Endothelial cell (in vitro differentiated cells): ENCODE data around the gene CLNS1A. TPM values are rescaled to one million over a fixed set of nuclear protein-coding genes. Genes with fewer than 3 reads are reported as not detected.

ENCODE experiments used
- DNase-seq: peaks from one replicate; pipeline ENCODE4 v3.0.0; 2021; ENCODE audit warnings: low spot score
- H3K27ac Mint-ChIP-seq: one replicate; pipeline ENCODE4 v1.8.0; 2021; ENCODE audit warnings: mixed read lengths, inconsistent platforms; ENCODE audit not compliant: unreplicated experiment
- H3K27me3 Mint-ChIP-seq: one replicate; pipeline ENCODE4 v1.8.0; 2021; ENCODE audit warnings: mild to moderate bottlenecking, moderate library complexity, mixed read lengths, inconsistent platforms; ENCODE audit not compliant: unreplicated experiment
- H3K36me3 Mint-ChIP-seq: one replicate; pipeline ENCODE4 v1.8.0; 2021; ENCODE audit warnings: mild to moderate bottlenecking, low read depth, mixed read lengths, inconsistent platforms; ENCODE audit not compliant: unreplicated experiment
- H3K4me1 Mint-ChIP-seq: one replicate; pipeline ENCODE4 v1.8.0; 2021; ENCODE audit warnings: mild to moderate bottlenecking, mixed read lengths, inconsistent platforms; ENCODE audit not compliant: unreplicated experiment
- H3K4me3 Mint-ChIP-seq: one replicate; pipeline ENCODE4 v1.8.0; 2021; ENCODE audit warnings: mild to moderate bottlenecking, mixed read lengths, inconsistent platforms; ENCODE audit not compliant: unreplicated experiment
- H3K9me3 Mint-ChIP-seq: one replicate; pipeline ENCODE4 v1.8.0; 2021; ENCODE audit warnings: mixed read lengths, inconsistent platforms; ENCODE audit not compliant: unreplicated experiment
- total RNA-seq: library from RNA; stranded (reverse); fragmentation: NEBNext Ultra II Directional; extraction: Animal tissue kit (Norgen Biotek cat#: 25700); gene quantifications from one replicate; pipeline ENCODE4 v1.2.1, GENCODE V29; 2021; ENCODE audit not compliant: unreplicated experiment
- TF ChIP-seq, protein P1 (sequence below): fragments of 200-600 bp; sonication (generic); IDR thresholded peaks from one replicate; pipeline ENCODE4 v1.5.0; 2021; ENCODE audit warnings: antibody characterized with exemption; ENCODE audit not compliant: unreplicated experiment

CLNS1A gene
- total RNA-seq, 1 donor from 2014 or later, result 95.6 TPM

DNA sequence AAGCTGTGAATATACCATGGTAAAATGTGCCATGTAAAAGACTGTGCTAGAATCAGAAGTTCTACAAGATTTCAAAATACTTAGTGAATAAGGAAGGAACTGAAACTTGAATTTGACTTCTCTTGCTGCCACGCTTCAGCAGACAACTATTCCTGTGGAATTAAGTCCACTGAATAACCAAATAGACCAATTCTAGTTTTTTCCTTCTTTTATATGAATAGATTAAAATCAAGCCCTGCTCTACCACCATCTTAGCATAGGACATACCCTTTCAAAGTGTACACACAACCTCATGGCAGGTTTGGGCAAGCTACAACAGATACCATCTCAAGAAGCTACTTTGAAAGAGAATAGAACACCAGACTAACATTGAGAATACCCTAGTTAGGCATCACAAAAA lies 23.4 kb upstream of the CLNS1A start:
- TF ChIP-seq, protein P1, sequence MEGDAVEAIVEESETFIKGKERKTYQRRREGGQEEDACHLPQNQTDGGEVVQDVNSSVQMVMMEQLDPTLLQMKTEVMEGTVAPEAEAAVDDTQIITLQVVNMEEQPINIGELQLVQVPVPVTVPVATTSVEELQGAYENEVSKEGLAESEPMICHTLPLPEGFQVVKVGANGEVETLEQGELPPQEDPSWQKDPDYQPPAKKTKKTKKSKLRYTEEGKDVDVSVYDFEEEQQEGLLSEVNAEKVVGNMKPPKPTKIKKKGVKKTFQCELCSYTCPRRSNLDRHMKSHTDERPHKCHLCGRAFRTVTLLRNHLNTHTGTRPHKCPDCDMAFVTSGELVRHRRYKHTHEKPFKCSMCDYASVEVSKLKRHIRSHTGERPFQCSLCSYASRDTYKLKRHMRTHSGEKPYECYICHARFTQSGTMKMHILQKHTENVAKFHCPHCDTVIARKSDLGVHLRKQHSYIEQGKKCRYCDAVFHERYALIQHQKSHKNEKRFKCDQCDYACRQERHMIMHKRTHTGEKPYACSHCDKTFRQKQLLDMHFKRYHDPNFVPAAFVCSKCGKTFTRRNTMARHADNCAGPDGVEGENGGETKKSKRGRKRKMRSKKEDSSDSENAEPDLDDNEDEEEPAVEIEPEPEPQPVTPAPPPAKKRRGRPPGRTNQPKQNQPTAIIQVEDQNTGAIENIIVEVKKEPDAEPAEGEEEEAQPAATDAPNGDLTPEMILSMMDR, result no peak
- Mint-ChIP-seq H3K27ac (no peak overlapping the region), H3K4me1 (no peaks in the 10 kb centered on the region), H3K27me3 (no peaks in the 10 kb centered on the region), H3K9me3 (no peaks in the 10 kb centered on the region), H3K36me3 (no peaks in the 10 kb centered on the region), H3K4me3 (no peak overlapping the region)
- DNase-seq, result no peak

DNA sequence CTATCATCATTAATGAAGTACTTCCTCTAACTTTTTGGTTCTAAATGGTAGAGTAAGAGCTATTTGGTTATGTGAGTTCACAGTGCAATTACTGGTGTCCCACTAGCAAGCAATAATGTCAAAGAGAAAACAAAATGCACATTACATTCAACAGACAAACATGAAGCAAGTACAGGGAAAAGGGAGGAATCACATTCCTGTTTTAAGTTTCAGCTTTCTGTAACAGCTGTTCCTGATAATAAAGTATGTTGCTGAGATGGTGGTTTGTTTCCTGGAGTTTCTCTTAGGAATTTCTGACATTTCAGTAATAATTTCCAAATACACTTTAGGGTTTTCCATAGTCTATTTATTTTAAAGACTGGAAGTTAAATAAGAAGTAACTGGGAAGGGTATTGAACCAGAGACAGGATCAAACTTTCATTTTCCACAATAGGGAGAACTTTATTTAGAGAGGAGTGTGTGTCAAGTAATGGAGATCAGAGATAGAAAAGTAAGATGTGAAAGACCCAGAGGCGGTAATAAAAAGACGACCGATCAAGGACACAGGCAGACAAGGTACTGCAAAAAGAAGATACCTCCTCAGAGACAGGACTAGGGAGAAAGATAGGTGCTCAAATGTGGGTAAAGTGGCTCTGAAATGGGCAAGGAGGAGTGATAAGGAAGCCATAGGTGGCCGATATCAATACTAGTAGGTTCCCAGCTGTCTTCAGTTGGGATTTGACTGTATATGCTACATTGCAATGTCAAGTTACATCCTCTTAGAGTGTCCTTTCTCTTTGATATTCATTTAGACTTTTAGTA lies 20.8 kb upstream of the CLNS1A start:
- no peak overlapping the region for H3K4me3 Mint-ChIP-seq
- no peaks in the 10 kb centered on the region for H3K9me3 Mint-ChIP-seq
- no peaks in the 10 kb centered on the region for H3K27me3 Mint-ChIP-seq
- no peaks in the 10 kb centered on the region for H3K36me3 Mint-ChIP-seq
- no peak for DNase-seq
- no peaks in the 10 kb centered on the region for H3K4me1 Mint-ChIP-seq
- no peak overlapping the region for H3K27ac Mint-ChIP-seq
- TF ChIP-seq, protein P1, result no peak

DNA sequence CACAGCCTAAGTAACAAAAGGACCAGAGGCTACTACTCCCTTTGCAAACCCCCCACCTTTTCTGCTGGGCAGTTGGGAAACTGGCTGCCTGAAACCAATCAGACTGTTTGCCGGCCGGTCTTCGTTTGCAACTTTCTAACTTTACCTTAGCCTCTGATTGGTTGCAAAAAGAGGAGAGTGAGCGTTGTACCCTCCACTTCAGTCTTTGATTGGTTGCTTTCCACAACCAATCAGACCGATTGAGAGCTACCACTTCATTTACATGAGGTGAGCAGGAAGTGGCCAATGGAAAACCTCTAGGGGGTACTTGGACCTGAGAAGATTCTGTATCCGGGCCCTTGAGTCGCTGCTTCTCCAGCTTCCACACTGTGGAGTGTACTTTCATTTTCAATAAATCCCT lies 18.8 kb upstream of the CLNS1A start:
- no peak overlapping the region for H3K4me3 Mint-ChIP-seq
- no peaks in the 10 kb centered on the region for H3K36me3 Mint-ChIP-seq
- H3K27ac Mint-ChIP-seq, result no peak overlapping the region
- no peaks in the 10 kb centered on the region for H3K9me3 Mint-ChIP-seq
- H3K4me1 Mint-ChIP-seq, result no peaks in the 10 kb centered on the region
- TF ChIP-seq, protein P1, result no peak
- no peaks in the 10 kb centered on the region for H3K27me3 Mint-ChIP-seq
- DNase-seq, result no peak

DNA sequence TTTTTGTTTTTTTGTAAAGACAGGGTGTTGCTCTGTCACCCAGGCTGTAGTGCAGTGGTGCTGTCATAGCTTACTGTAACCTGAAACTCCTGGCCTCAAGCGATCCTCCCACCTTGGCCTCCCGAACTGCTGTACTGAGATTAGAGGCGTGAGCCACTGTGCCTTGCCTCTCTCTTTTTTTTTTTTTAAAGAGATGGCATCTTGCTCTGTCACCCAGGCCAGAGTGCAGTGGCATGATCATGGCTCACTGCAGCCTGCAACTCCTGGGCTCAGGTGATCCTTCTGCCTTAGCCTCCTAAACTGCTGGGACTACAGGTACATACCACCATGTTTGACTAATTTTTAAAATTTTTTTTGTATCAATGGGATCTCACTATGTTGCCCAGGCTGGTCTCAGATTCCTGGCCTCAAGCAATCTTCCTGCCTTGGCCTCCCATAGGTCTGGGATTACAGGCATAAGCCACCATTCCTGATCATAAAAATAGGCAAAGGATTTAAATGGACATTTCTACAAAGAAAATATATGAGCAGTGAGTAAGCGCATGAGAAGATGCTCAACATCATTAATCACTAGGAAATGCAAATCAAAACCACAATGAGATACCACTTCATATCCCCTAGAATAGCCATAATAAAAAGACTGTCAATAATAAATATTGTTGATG lies 17.3 kb upstream of the CLNS1A start:
- DNase-seq, result no peak
- no peaks in the 10 kb centered on the region for H3K27me3 Mint-ChIP-seq
- no peak overlapping the region for H3K27ac Mint-ChIP-seq
- no peaks in the 10 kb centered on the region for H3K9me3 Mint-ChIP-seq
- no peak overlapping the region for H3K4me3 Mint-ChIP-seq
- TF ChIP-seq, protein P1, result no peak
- H3K36me3 Mint-ChIP-seq, result no peaks in the 10 kb centered on the region
- H3K4me1 Mint-ChIP-seq, result no peaks in the 10 kb centered on the region

DNA sequence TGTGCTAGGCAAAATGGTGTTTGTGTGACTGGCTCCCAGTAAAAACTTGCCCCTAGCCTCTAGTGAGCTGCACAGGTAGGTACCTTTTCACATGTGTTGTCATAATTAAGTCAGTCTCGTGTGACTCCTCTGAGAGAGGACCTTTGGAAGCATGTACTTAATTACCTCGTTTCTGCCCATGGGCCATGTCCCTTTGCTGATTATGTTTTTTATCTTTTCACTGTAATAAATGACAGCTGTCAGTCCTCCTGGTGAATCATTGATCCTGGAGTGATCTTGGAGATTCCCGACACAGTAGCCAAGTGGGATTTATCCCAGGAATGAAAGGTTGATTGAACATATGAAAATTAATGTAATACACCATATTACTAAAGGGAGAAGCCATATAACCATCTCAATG lies 12.5 kb upstream of the CLNS1A start:
- H3K27ac Mint-ChIP-seq, result no peak overlapping the region

More for the DNA sequence above, 12.5 kb upstream of the CLNS1A start:
- Mint-ChIP-seq H3K36me3 (no peaks in the 10 kb centered on the region), H3K4me3 (no peak overlapping the region), H3K4me1 (no peaks in the 10 kb centered on the region), H3K9me3 (no peaks in the 10 kb centered on the region), H3K27me3 (no peaks in the 10 kb centered on the region)
- DNase-seq, result no peak
- TF ChIP-seq, protein P1, result no peak
